Measurements from ENCODE around the gene MAPK8IP3.

- no peak for TF ChIP-seq CTCF (IDR thresholded peaks at IDR 0.05; ENCODE audit: low read depth, low read length, poor library complexity, severe bottlenecking)
- TF ChIP-seq EZH2phosphoT487 (IDR thresholded peaks at IDR 0.05; ENCODE audit: borderline replicate concordance, low read length) = no peak
These were observed 88.4 kb downstream of the MAPK8IP3 start for GRCh38 chr16:1794221-1794871.

Data from DOHH2 (cell line).